ENCODE measurements around the gene HIBADH. TPM values are rescaled to one million over a fixed set of nuclear protein-coding genes. Genes with fewer than 3 reads are reported as not detected.

The HIBADH gene
- total RNA-seq, 1 experiment from 2014 or later, result 23.2 TPM

DNA sequence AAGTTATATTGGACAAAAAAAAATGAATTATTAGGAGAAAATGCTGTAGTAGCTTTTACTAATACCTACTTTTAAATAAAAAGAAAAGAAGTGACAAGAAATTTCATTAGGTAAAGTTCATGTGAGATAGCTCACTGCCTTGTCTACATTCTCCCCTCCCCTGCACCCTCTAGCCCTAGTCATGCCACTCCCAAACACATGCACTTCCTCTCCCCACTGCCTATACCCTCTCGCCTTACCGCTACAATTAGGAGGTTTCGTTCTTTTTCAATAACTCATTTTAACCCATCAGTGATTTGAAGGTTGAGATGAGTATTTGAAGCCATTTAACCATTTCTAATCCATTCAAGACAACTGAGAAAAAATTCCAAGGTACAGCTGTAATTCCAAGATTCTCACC lies 75.3 kb downstream of the HIBADH start:
- Histone ChIP-seq H4K8ac (replicated peaks; ENCODE audit: insufficient read length, low read depth, low read length) (no peak overlapping the region), H2AFZ (ENCODE audit: low read length) (no peak overlapping the region), H2BK120ac (ENCODE audit: low read depth, low read length, poor library complexity, severe bottlenecking) (no peak overlapping the region), H3K23ac (ENCODE audit: insufficient read length, low read depth, low read length) (no peak overlapping the region), H4K91ac (ENCODE audit: insufficient read length, low read depth, low read length) (no peak overlapping the region), H2BK12ac (ENCODE audit: insufficient read length, low read depth, low read length) (no peak overlapping the region), H3K23me2 (ENCODE audit: insufficient read length, low read depth, low read length, poor library complexity, severe bottlenecking) (no peaks in the 10 kb centered on the region), H3K9ac (ENCODE audit: extremely low read depth, insufficient read length, low read length) (no peak overlapping the region), H2BK15ac (ENCODE audit: low read depth, low read length) (no peak overlapping the region), H2BK20ac (ENCODE audit: low read depth, low read length, poor library complexity, severe bottlenecking) (no peak overlapping the region), H3K4me1 (ENCODE audit: insufficient read depth, low read length) (peaks cover 4% of the 10 kb centered on the region; the same call in 1 of the 2 replicates), H2AK5ac (ENCODE audit: insufficient read length, low read length) (no peak overlapping the region), H3K27me3 (ENCODE audit: insufficient read depth, low read length) (no peaks in the 10 kb centered on the region), H3K4ac (ENCODE audit: low read depth, low read length) (no peak overlapping the region), H4K5ac (ENCODE audit: insufficient read length, low read depth, low read length) (no peak overlapping the region), H3K79me1 (ENCODE audit: insufficient read depth, low read depth, low read length, poor library complexity, severe bottlenecking) (no peaks in the 10 kb centered on the region), H3K56ac (ENCODE audit: insufficient read length, low read depth, low read length) (no peak overlapping the region), H3K4me2 (ENCODE audit: insufficient read depth, insufficient read length, low read length) (no peak overlapping the region), H4K20me1 (ENCODE audit: control insufficient read depth, insufficient read depth, insufficient read length) (no peaks in the 10 kb centered on the region), H3K27ac (ENCODE audit: insufficient read length, low read depth, low read length) (no peak overlapping the region), H3K18ac (ENCODE audit: insufficient read length, low read depth, low read length) (no peak overlapping the region), H3K14ac (ENCODE audit: insufficient read depth, low read length) (no peak overlapping the region), H3K9me3 (ENCODE audit: control insufficient read depth, low read depth, low read length) (no peaks in the 10 kb centered on the region), H2BK5ac (ENCODE audit: insufficient read length, low read length) (no peak overlapping the region), H3K79me2 (ENCODE audit: insufficient read depth, low read length) (no peaks in the 10 kb centered on the region), H3T11ph (ENCODE audit: low read length) (no peak overlapping the region)
- TF ChIP-seq, protein P1, sequence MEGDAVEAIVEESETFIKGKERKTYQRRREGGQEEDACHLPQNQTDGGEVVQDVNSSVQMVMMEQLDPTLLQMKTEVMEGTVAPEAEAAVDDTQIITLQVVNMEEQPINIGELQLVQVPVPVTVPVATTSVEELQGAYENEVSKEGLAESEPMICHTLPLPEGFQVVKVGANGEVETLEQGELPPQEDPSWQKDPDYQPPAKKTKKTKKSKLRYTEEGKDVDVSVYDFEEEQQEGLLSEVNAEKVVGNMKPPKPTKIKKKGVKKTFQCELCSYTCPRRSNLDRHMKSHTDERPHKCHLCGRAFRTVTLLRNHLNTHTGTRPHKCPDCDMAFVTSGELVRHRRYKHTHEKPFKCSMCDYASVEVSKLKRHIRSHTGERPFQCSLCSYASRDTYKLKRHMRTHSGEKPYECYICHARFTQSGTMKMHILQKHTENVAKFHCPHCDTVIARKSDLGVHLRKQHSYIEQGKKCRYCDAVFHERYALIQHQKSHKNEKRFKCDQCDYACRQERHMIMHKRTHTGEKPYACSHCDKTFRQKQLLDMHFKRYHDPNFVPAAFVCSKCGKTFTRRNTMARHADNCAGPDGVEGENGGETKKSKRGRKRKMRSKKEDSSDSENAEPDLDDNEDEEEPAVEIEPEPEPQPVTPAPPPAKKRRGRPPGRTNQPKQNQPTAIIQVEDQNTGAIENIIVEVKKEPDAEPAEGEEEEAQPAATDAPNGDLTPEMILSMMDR (conservative IDR thresholded peaks at IDR 0.05), result no peak
- Mint-ChIP-seq H3K27ac (no peak overlapping the region), H3K36me3 (ENCODE audit: insufficient read depth in 1 of 3, low read depth in 3 of 3) (peaks cover 0 to 7% (median 0%) of the 10 kb centered on the region in 3 experiments; a peak in 2 of 7 replicates), H3K27me3 (ENCODE audit: low read depth) (no peaks in the 10 kb centered on the region), H3K4me3 (no peak overlapping the region), H3K9me3 (no peaks in the 10 kb centered on the region), H3K4me1 (peaks cover 33 to 41% of the 10 kb centered on the region in 2 experiments)
- WGBS (ENCODE audit: extremely low coverage, insufficient read length, low lambda C conversion rate), result no CpG with 5 or more reads among the region's 3 CpGs
- DNase-seq, result no peak

Data from H9 (cell line).